HG02588 (cell line): ENCODE measurements around the gene TMEM132D.

Experiments
- ATAC-seq: cut with Tn5 transposase; IDR thresholded peaks from one replicate; pipeline ENCODE4 v1.9.1; 2021; ENCODE audit warnings: mild to moderate bottlenecking, moderate library complexity; ENCODE audit not compliant: unreplicated experiment

The TMEM132D gene

GRCh38 chr12:129481921-129482320 is 421.9 kb downstream of the TMEM132D start:
- ATAC-seq: no peak

- no peak for ATAC-seq
Measured at GRCh38 chr12:129470196-129470595, 433.6 kb downstream of the TMEM132D start.

- ATAC-seq: no peak
Measured at GRCh38 chr12:129467726-129468125, 436.1 kb downstream of the TMEM132D start.

DNA sequence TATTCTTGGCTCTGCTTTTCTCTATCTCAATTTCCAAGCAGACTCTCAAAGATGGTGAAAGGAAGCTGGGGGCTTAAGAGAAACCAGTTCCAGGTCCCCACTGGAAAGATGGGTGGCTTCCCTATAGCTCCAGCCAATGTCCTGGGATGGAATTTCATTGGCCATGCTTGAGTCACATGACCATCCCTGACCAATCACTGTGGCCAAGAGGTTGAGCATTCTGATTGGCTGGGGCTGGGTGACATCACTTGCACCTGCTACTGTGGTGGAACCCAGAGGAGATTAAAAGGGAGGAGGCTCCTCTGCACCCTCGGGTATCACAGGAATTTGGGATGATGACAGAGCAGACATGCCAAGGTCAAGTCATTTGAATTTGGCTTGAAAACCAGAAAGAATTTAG is 436.5 kb downstream of the TMEM132D start:
- no peak for ATAC-seq

DNA sequence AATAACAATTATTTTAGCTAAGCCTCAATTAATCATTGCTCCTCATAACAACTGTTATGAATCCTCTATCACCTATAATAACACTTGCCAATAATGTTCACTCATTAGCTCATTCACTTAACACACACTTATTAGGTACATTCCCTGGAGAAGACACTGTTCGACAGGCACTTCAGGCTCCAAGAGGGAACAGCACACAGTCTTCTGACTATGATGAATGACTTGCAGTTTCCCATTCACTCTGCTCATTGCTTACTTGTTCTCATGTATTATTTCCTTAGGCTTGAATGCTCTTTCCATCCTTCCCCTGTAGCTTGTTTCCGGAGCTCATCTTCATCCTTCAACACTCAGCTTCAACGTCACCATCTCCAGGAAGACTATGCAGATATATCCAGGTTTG is 437.3 kb downstream of the TMEM132D start:
- ATAC-seq: no peak

- ATAC-seq: no peak
Measured at GRCh38 chr12:129459886-129460285, 443.9 kb downstream of the TMEM132D start.

DNA sequence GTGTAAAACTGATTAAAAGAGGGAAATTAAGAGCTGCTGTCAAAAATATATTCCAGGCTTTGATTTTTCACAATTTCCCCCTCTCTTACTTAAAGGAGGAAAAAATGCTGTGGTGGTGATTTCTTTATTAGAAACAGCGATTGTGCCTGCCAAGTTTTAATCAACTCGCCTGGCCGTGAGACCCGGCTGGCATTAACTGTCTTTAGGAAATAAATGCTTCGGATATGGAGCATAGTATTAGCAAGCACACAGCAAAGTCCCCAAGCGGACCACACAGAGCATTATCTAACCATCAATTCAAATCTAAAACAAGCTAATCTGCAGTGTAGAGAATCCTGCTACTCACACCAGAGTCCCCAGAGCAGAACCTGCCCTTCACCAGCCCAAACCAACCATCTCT is 457.1 kb downstream of the TMEM132D start:
- no peak for ATAC-seq

GRCh38 chr12:129440278-129440677 is 463.5 kb downstream of the TMEM132D start:
- ATAC-seq: no peak

DNA sequence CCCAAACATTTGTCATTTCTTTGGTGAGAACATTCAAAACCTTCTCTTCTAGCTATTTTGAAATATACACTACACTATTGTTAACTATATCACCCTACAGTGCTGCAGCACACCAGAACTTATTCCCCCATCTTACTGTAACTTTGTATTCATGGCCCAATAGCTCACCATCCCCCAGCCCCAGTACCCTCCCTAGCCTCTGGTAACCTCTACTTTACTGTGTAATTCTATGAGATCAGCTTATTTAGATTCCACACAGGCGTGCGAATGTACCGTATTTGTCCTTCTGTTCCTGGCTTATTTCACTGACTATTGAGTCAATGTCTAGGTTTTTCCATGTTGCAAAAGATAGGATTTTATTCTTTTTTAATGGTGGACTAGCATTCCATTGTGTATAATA is 469.0 kb downstream of the TMEM132D start:
- ATAC-seq: no peak

DNA sequence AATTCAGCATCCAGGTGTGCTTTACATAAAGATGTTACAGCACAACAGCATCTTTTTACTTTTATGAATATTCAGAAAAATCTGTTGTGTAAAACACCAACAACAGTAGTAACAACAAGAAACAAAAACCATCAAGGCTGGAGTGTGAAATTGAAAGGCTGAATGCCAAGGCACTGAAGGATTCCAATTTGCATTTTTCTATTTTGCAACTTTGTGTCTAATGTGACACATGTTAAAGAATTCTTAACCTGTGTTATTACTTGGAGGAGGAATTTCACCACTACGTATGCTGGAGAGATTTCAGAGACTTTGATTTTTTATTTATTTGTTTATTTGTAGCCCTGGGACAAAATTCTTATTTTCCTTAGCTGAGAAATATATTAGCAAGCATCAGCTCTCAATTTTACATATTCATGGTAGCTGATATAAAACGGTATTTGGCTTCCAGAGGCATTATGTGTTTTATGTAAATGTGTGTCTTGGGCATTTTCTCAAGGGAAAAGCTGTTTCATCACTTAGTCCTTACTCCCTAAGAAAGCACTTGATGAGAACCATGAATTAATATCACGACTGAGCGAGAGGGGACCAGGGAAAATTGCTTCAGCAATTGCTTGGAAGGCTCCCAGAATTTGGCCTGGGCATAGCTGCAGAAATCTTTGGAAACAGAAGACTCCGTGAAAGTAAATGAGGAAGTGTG is 475.4 kb downstream of the TMEM132D start:
- ATAC-seq: no peak

DNA sequence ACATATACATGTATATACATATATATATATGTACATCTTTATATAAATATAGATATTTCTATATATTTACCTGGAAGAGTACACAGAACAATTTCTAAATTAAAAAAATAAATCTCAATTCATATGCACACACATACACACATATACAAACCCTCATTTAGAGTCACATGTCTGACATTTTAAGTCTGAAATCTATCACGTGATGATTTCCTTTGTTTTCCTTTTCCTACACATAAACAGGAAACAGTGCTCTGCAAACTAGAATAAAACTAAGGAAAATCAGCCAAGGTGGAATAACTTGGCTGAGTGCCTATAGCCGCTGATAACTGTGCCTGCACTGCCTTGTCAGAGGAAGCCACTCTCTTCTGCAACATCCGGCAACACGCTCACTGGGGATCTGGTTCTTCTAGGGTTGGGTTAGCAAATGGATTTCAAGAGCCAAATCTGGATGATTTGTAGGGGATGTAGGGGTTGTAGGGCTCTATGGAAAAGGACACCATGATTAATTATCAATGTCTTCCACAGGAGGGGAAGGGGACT is 480.7 kb downstream of the TMEM132D start:
- ATAC-seq: no peak

- ATAC-seq: no peak
Measured at GRCh38 chr12:129413295-129413694, 490.5 kb downstream of the TMEM132D start.

DNA sequence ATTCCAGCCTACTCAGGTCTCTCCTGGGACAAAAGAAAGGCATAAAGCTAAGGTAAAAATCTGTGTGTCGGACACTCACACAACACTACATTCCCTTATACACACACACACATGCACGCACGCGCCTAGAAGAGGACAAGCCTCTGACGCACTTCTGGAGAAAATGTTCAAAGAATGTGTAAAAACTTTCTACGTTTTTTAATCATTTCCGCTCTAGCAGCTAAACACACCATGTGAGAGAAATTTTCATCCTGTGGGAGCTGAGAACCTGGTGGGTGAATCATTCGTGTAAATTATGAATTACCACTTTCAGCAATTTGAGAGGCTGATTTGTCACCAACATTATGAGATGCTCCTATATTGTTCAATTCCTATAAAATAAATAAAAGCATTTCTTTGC is 494.5 kb downstream of the TMEM132D start:
- no peak for ATAC-seq

DNA sequence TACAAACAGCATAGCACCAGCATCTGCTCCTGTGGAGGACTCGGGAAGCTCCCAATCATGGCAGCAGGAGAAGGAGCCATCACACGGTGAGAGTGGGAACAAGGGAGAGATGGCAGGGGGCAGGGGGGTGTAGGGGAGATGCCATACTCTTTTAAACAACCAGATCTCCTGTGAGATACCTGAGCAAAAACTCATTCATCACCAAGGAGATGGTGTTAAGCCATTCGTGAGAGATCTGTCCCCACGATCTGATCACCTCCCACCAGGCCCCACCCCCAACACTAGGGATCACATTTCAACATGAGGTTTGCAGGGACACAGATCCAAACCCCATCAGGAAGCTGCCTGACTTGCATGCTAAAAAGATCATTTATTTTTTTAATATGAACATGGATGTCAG is 499.3 kb downstream of the TMEM132D start:
- no peak for ATAC-seq

DNA sequence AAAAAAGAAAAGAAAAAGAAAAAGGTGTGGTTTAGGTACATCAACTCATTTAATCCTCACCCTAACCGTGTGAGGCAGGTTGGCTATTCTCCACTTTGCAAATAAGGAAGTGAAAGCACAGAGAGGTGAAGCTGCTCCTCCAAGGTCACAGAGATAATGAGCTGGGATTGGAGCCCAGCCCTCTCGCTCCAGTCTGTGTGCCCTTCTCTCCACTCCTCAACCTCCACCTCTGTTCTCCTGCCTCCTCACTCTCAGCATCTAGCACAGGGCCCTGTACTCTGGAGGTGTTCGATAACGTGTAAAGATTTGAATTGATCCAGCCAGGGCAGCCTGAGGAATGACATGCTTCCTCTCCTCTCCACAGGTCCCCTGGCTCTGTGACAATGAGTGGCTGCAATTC is 502.3 kb downstream of the TMEM132D start:
- ATAC-seq: no peak

GRCh38 chr12:129394177-129394825 is 509.5 kb downstream of the TMEM132D start:
- no peak for ATAC-seq

DNA sequence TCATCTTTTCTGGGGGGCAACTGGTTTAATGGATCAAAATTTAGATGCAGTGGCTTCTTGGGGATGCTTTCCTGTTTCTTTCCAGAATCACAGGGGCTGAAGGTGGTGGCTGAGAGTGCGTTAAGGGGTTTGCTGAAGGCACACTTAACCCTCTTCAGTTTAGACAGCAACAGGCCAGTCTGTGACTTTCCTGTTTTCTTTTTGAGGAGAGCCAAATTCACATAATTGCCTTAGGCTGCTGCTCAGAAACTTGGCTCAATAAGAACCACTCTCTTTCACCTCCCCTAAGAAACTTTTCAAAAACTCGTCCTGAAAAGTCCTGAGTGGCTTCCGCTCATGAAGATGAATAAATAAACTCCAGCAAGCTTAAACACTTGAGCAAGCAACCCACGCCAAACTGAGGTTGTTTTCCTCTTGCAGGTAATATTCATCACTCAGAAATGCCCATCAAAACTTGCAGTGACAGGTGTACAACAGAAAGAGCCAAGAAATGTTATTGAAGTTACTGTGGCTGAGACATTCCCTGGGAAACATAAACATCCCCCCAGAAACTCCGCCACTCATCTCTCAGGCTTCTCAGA is 510.4 kb downstream of the TMEM132D start:
- ATAC-seq: no peak

GRCh38 chr12:129385637-129385990 is 518.2 kb downstream of the TMEM132D start:
- ATAC-seq: no peak

- no peak for ATAC-seq
Measured at GRCh38 chr12:129383956-129384355, 519.9 kb downstream of the TMEM132D start.

DNA sequence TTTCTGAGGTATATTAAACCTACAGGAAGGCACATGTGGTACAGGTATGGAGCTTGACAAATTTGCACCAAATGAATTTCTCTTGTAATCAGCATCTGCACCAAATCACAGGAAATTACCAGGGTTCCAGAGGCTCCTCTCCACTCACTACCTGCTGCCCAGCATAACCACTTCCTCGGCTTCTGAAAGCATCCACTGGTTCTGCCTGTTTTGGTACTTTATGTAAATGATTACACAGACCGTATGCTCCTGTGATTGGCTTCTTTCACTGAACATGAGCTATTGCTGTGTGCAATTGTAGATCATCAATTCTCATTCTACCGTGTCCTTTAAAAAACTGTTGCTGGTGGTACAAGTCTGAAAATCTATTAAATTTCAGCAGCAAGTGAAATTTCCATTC is 522.1 kb downstream of the TMEM132D start:
- ATAC-seq: no peak

GRCh38 chr12:129379076-129379804 is 524.6 kb downstream of the TMEM132D start:
- ATAC-seq: no peak

GRCh38 chr12:129378496-129378895 is 525.3 kb downstream of the TMEM132D start:
- no peak for ATAC-seq
